MM.1S (cell line): ENCODE measurements around the gene S100A7A.

Experiments used
- DNase-seq: peaks from one replicate; pipeline ENCODE4 v3.0.0-alpha.2; 2015
- H2AFZ ChIP-seq: fragments of 300-600 bp; sonication (generic); 2 replicates; pipeline ENCODE4 v1.6.0; 2016; ENCODE audit warnings: antibody characterized with exemption, low read length
- H3F3A ChIP-seq: fragments of 300-600 bp; sonication (generic); 2 replicates; pipeline ENCODE4 v1.6.1; 2016; ENCODE audit warnings: mild to moderate bottlenecking, antibody characterized with exemption, low read length, moderate library complexity, mixed read lengths; ENCODE audit not compliant: insufficient read depth
- H3K27ac ChIP-seq: fragments of 300-600 bp; sonication (generic); 2 replicates; pipeline ENCODE4 v1.5.1; 2016; ENCODE audit warnings: mild to moderate bottlenecking, low read length
- H3K27me3 ChIP-seq: fragments of 300-600 bp; sonication (generic); replicated peaks from 2 replicates; pipeline ENCODE4 v1.6.0; 2016; ENCODE audit warnings: low read length; ENCODE audit not compliant: insufficient read depth
- H3K36me3 ChIP-seq: fragments of 300-600 bp; sonication (generic); replicated peaks from 2 replicates; pipeline ENCODE4 v1.6.1; 2016; ENCODE audit warnings: mild to moderate bottlenecking, low read length, mixed read lengths; ENCODE audit not compliant: insufficient read depth
- H3K4me1 ChIP-seq: fragments of 300-600 bp; sonication (generic); 2 replicates; pipeline ENCODE4 v1.6.1; 2016; ENCODE audit warnings: low read length, mixed read lengths
- H3K4me2 ChIP-seq: fragments of 300-600 bp; sonication (generic); 2 replicates; pipeline ENCODE4 v1.6.0; 2016; ENCODE audit warnings: low read depth, low read length
- H3K4me3 ChIP-seq: fragments of 300-600 bp; sonication (generic); 2 replicates; pipeline ENCODE4 v1.5.1; 2016; ENCODE audit warnings: low read length, mixed read lengths
- H3K79me2 ChIP-seq: fragments of 300-600 bp; sonication (generic); 2 replicates; pipeline ENCODE4 v1.6.1; 2016; ENCODE audit warnings: mixed run types, low read length, mixed read lengths
- H3K9ac ChIP-seq: fragments of 300-600 bp; sonication (generic); 2 replicates; pipeline ENCODE4 v1.6.1; 2016; ENCODE audit warnings: low read length, mixed read lengths
- H3K9me2 ChIP-seq: fragments of 300-600 bp; sonication (generic); replicated peaks from 2 replicates; pipeline ENCODE4 v1.6.1; 2016; ENCODE audit warnings: mild to moderate bottlenecking, low read length, mixed read lengths; ENCODE audit not compliant: insufficient read depth
- H3K9me3 ChIP-seq: fragments of 300-600 bp; sonication (generic); replicated peaks from 2 replicates; pipeline ENCODE4 v1.6.1; 2016; ENCODE audit warnings: mild to moderate bottlenecking, low read length, mixed read lengths; ENCODE audit not compliant: insufficient read depth
- H4K20me1 ChIP-seq: fragments of 300-600 bp; sonication (generic); 2 replicates; pipeline ENCODE4 v1.6.1; 2016; ENCODE audit warnings: mild to moderate bottlenecking, low read length, moderate library complexity, mixed read lengths; ENCODE audit not compliant: insufficient read depth
- EZH2 ChIP-seq: fragments of 300-600 bp; sonication (generic); optimal IDR thresholded peaks from 2 replicates; pipeline ENCODE3; 2017; ENCODE audit warnings: low read depth, mild to moderate bottlenecking, antibody characterized with exemption, low read length, mixed read lengths
- EZH2phosphoT487 ChIP-seq: fragments of 300-600 bp; sonication (generic); IDR thresholded peaks from 2 replicates; pipeline ENCODE4 v1.6.1; 2018; ENCODE audit warnings: antibody characterized with exemption, low read length
- TF ChIP-seq, protein P1 (sequence below): fragments of 300-600 bp; sonication (generic); IDR thresholded peaks from 2 replicates; pipeline ENCODE4 v1.5.1; 2016; ENCODE audit warnings: antibody characterized with exemption, low read length, mixed read lengths

Gene S100A7A

DNA sequence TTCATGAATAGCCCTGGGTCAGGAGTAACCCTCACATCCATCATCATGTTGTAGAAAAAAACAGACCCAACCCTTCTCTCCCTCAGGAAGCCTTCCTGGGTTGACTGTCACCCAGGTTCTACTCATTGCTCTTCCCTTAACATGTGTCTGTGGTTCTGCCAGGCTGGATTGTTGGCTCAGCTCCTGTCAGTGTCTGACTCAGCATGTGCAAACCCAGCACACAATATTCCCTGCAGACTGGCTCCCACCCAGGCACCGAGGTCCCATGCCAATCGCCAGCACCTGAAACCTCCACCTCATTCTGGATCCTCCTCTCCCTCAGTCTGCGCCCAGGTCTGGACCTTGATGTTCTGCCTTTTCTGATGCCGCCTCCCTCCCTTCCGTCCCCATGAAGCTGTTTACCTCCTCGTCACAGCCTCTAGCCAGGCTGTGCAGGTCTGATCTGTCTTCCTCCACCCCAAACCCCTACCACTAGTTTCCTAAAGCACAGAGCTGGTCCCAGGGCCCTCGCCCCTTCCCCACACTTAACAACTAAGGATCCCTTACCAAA, 21.1 kb upstream of the S100A7A start:
- Histone ChIP-seq H3K4me3 (no peak overlapping the region), H3K4me2 (no peak overlapping the region), H2AFZ (no peak overlapping the region), H3K79me2 (no peaks in the 10 kb centered on the region), H3K9me2 (no peaks in the 10 kb centered on the region), H3K27me3 (peaks cover 16% of the 10 kb centered on the region), H3K4me1 (no peaks in the 10 kb centered on the region), H3K9ac (no peak overlapping the region), H3F3A (no peaks in the 10 kb centered on the region), H3K9me3 (no peaks in the 10 kb centered on the region), H4K20me1 (no peaks in the 10 kb centered on the region), H3K27ac (no peak overlapping the region), H3K36me3 (no peaks in the 10 kb centered on the region)
- DNase-seq = no peak
- TF ChIP-seq EZH2 (no peak), EZH2phosphoT487 (no peak)
- TF ChIP-seq, protein P1, sequence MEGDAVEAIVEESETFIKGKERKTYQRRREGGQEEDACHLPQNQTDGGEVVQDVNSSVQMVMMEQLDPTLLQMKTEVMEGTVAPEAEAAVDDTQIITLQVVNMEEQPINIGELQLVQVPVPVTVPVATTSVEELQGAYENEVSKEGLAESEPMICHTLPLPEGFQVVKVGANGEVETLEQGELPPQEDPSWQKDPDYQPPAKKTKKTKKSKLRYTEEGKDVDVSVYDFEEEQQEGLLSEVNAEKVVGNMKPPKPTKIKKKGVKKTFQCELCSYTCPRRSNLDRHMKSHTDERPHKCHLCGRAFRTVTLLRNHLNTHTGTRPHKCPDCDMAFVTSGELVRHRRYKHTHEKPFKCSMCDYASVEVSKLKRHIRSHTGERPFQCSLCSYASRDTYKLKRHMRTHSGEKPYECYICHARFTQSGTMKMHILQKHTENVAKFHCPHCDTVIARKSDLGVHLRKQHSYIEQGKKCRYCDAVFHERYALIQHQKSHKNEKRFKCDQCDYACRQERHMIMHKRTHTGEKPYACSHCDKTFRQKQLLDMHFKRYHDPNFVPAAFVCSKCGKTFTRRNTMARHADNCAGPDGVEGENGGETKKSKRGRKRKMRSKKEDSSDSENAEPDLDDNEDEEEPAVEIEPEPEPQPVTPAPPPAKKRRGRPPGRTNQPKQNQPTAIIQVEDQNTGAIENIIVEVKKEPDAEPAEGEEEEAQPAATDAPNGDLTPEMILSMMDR = no peak

- TF ChIP-seq, protein P1 = no peak
- TF ChIP-seq EZH2 (no peak), EZH2phosphoT487 (no peak)
- Histone ChIP-seq H3F3A (no peaks in the 10 kb centered on the region), H3K4me1 (no peaks in the 10 kb centered on the region), H3K36me3 (no peaks in the 10 kb centered on the region), H3K9me3 (no peaks in the 10 kb centered on the region), H4K20me1 (no peaks in the 10 kb centered on the region), H3K9me2 (no peaks in the 10 kb centered on the region), H3K9ac (no peak overlapping the region), H3K4me2 (no peak overlapping the region), H2AFZ (no peak overlapping the region), H3K27me3 (peaks cover 16% of the 10 kb centered on the region), H3K4me3 (no peak overlapping the region), H3K27ac (no peak overlapping the region), H3K79me2 (no peaks in the 10 kb centered on the region)
- no peak for DNase-seq
Observed at GRCh38 chr1:153395776-153396175, 20.5 kb upstream of the S100A7A start.

- H3K27me3 ChIP-seq = peaks cover 14% of the 10 kb centered on the region
- TF ChIP-seq EZH2 (no peak), EZH2phosphoT487 (no peak)
- TF ChIP-seq, protein P1 = no peak
- H3K9me2 ChIP-seq = no peaks in the 10 kb centered on the region
- DNase-seq = no peak
- no peak overlapping the region for H2AFZ ChIP-seq
- H3K9me3 ChIP-seq = no peaks in the 10 kb centered on the region
- H3K9ac ChIP-seq = no peak overlapping the region
- no peak overlapping the region for H3K4me2 ChIP-seq
- H3K4me3 ChIP-seq = no peak overlapping the region
- H3K36me3 ChIP-seq = no peaks in the 10 kb centered on the region
- H3F3A ChIP-seq = no peaks in the 10 kb centered on the region
- no peaks in the 10 kb centered on the region for H4K20me1 ChIP-seq
- H3K4me1 ChIP-seq = no peaks in the 10 kb centered on the region
- no peaks in the 10 kb centered on the region for H3K79me2 ChIP-seq
- no peak overlapping the region for H3K27ac ChIP-seq
Observed at GRCh38 chr1:153396461-153396860, 19.9 kb upstream of the S100A7A start.
